T47D (cell line): ENCODE results near the gene ZBTB44.
"Not testable (repeated sequence)": the region's sequence is repeated elsewhere in the genome, so short reads cannot be mapped to it uniquely, and the experiment has no call there.

ENCODE experiments used
- DNase-seq, 2 experiments: peaks; one replicate each; pipeline versions ENCODE4 v3.0.0 to v3.0.0-alpha.2; 2011 to 2012; ENCODE audit warnings: low read depth in 1 of 2, low spot score in 1 of 2
- JUND ChIP-seq: IDR thresholded peaks from 2 replicates; pipeline ENCODE4 v1.6.1; 2012; ENCODE audit warnings: low read depth
- in situ Hi-C: cut with HindIII; loops from 2 replicates; pipeline ENCODE4 v1.10.0; 2016; ENCODE audit warnings: low sequenced_read_pairs, low pct_unique_long_range_greater_than_20kb

The ZBTB44 gene

DNA sequence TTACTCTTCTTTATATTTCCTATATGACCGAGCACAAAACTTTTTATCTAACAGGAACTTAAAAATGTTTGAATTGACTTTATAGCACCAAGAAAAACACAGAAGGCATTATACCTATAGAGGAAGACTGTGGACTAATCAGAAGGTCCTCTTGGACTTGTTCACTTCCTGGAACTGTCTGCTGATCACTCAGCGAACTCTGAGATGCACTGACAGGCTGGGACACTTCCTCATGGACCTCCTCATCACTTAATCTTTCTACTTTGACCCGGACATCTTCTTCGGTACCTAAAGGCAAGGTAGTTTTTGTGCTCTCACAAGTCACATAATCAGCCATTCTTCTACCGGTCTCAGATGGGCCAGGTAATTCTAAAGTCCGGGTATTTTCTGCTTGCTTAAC, 54.0 kb downstream of the ZBTB44 start:
- in situ Hi-C loops: no loop called here
- TF ChIP-seq JUND: no peak

DNA sequence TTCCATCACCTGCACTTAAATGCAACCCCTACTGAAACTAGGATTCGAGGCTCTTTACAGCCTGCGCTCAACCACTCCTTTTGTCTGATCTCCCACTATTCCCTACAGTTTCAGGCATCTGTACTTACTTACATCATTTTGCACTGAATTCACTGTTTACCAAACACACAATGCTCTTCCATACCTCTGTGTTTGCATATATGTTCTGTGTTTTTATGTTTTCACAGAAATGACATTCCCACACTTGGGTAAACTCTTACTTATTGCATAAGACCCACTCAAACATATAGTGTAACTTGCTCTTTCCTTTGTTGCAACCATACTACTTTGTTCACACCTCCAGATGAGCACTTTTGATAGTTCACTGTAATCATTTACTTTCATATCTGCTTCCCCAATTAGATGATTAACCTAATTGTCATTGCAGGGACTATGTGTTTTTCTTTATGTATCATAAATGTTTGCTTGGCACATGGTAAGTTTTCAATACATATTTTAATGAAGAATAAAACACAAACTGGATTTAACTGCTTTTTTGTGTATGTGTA, 54.6 kb downstream of the ZBTB44 start:
- in situ Hi-C loops: no loop called here
- no peak for DNase-seq
- TF ChIP-seq JUND: no peak

More for the DNA sequence above, 54.0 kb downstream of the ZBTB44 start:
- no peak for DNase-seq

DNA sequence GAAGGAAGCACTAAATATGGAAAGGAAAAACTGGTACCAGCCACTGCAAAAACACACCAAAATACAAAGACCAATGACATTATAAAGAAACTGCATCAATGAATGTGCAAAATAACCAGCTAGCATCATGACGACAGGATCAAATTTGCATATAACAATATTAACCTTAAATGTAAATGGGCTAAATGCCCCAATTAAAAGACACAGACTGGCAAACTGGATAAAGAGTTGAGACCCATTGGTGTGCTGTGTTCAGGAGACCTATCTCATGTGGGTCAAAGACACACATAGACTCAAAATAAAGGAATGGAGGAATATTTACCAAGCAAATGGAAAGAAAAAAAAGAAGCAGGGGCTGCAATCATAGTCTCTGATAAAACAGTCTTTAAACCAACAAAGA, 63.0 kb downstream of the ZBTB44 start:
- in situ Hi-C loops, DNase-seq: not testable (repeated sequence)

- in situ Hi-C loops, DNase-seq: not testable (repeated sequence)
Measured at GRCh38 chr11:130249929-130250328, 64.8 kb downstream of the ZBTB44 start.

DNA sequence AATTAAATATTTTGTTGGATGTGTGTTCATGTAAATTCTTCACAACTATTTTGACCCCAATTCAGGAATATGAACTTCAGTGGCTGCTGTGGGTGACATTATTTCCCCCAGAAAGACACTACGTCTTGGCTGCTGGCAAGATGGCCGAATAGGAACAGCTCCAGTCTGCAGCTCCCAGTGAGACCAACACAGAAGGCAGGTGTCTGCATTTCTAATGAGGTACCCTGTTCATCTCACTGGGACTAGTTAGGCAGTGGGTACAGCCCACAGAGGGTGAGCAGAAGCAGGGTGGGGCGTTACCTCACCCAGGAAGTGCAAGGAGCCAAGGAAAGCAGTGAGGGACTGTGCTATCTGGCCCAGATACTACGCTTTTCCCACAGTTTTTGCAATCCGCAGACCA, 65.3 kb downstream of the ZBTB44 start:
- in situ Hi-C loops: no loop called here
- DNase-seq: no peak
- no peak for TF ChIP-seq JUND

- no peak for TF ChIP-seq JUND
- in situ Hi-C loops: no loop called here
- no peak for DNase-seq
Measured at GRCh38 chr11:130247319-130247718, 67.4 kb downstream of the ZBTB44 start.

DNA sequence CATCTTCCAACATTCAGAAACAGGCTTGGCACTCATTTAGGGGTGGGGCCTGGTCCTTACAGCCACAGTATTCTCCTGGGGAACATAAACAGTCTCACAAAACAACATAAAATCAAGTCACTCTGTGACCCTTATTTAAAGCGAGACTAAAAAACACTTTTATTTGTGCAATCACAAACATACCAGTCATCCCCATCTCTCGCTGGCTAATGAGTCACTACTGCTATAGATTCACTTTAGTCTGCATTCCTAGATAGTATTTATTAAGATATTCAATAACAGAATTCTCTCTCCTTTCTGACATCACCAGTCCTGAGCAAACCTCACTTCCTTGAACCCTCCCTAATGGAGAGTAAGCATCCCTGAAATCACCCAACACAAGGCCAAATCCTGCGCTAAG, 68.0 kb downstream of the ZBTB44 start:
- no peak for DNase-seq
- in situ Hi-C loops: no loop called here
- TF ChIP-seq JUND: no peak

GRCh38 chr11:130246270-130246669, 68.4 kb downstream of the ZBTB44 start:
- no peak for TF ChIP-seq JUND
- no peak for DNase-seq
- in situ Hi-C loops: no loop called here

DNA sequence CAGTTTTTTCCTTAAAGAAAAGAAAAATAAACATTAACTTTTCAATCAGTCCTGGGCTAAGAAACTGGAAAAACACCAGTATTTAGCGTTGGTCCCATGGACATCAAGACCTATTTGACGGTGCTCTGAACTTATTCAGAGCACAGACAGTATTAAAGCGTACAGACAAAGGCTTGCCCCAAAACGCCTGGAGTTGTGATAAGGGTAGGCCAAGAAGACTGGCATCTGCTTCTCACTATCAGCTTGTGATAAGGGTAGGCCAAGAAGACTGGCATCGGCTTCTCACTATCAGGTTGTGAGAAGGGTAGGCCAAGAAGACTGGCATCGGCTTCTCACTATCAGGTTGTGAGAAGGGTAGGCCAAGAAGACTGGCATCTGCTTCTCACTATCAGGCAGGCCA, 69.3 kb downstream of the ZBTB44 start:
- in situ Hi-C loops: not testable (repeated sequence)

DNA sequence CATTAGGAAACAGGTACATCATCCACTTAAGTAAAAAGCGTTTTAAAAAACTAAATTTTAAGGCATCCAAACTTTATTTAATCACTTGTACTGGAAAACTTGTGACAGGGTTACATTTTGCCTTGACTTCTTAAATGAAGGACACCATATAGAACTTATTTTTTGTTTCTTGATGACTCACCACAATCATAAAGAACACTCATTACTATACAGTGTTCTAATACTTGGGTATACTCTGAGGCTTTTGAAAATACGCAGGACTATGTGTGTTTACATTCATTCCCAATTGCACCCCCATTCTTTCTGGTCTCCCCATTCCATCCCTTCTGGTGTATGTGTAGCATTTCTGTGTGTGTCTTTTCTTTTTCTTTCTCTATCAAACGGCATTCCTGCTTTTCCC, 69.9 kb downstream of the ZBTB44 start:
- in situ Hi-C loops: no loop called here
- no peak for DNase-seq
- TF ChIP-seq JUND: no peak

More for the DNA sequence above, 69.3 kb downstream of the ZBTB44 start:
- DNase-seq: not testable (repeated sequence)

DNA sequence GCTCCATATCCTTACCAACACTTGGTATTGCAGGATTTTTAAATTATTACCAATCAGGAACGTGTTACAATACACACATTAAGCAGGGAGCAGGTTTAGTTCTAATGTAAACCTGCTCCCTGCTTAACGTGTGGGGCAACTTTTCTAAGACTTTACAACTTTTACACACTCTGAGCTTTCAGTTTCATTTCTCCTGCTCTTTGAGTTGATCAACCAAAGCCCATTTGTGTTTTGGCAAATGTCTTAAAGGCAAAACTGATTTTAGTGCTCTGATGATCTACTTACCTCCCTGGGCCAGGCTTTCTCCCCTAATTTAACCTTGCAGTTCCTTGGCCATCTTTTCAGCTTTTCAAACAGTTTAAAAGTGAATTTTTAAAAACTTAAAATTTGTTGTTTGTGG, 70.9 kb downstream of the ZBTB44 start:
- no peak for TF ChIP-seq JUND
- DNase-seq: peak in 1 of 2 experiments; percentile 48
- in situ Hi-C loops: no loop called here

GRCh38 chr11:130241713-130242112, 73.0 kb downstream of the ZBTB44 start:
- DNase-seq: no peak
- no peak for TF ChIP-seq JUND
- in situ Hi-C loops: no loop called here

- no peak for DNase-seq
- in situ Hi-C loops: no loop called here
- no peak for TF ChIP-seq JUND
Measured at GRCh38 chr11:130237282-130238006, 77.3 kb downstream of the ZBTB44 start.

- no peak for DNase-seq
- in situ Hi-C loops: no loop called here
- TF ChIP-seq JUND: no peak
Measured at GRCh38 chr11:130234315-130234714, 80.4 kb downstream of the ZBTB44 start.

- DNase-seq, in situ Hi-C loops: not testable (repeated sequence)
Measured at GRCh38 chr11:130233888-130234287, 80.8 kb downstream of the ZBTB44 start.

- in situ Hi-C loops, DNase-seq: not testable (repeated sequence)
Measured at GRCh38 chr11:130233486-130233885, 81.2 kb downstream of the ZBTB44 start.
